ENCODE measurements around the gene ITGAE.

- TF ChIP-seq CTCF (IDR thresholded peaks at IDR 0.05 in 2 of 3, conservative IDR thresholded peaks at IDR 0.05 in 1 of 3; ENCODE audit: control insufficient read depth in 2 of 3, extremely low read depth in 1 of 3, insufficient read depth in 1 of 3, low read depth in 3 of 3, low read length in 3 of 3) (no peak), SMAD5 (IDR thresholded peaks at IDR 0.05; ENCODE audit: low read depth) (no peak), RAD21 (IDR thresholded peaks at IDR 0.05; ENCODE audit: insufficient read depth, low read depth, low read length) (no peak), SKIL (IDR thresholded peaks at IDR 0.05; ENCODE audit: low read depth, poor library complexity, severe bottlenecking) (no peak), NFYB (IDR thresholded peaks at IDR 0.05; ENCODE audit: insufficient read depth, low read depth, low read length) (no peak), EP300 (IDR thresholded peaks at IDR 0.05; ENCODE audit: borderline replicate concordance in 1 of 2, control insufficient read depth in 1 of 2, low read depth in 2 of 2, low read length in 2 of 2) (no peak), BCL3 (IDR thresholded peaks at IDR 0.05; ENCODE audit: borderline replicate concordance, insufficient read depth, low read depth, low read length, poor library complexity, severe bottlenecking) (no peak), POLR2AphosphoS5 (IDR thresholded peaks at IDR 0.05; ENCODE audit: low read length) (no peak), BHLHE40 (IDR thresholded peaks at IDR 0.05; ENCODE audit: borderline replicate concordance in 1 of 2, low read depth in 2 of 2, low read length in 1 of 2) (no peak), POLR2A (IDR thresholded peaks at IDR 0.05; ENCODE audit: low read depth, low read length) (no peak), HDAC2 (IDR thresholded peaks at IDR 0.05) (no peak), SIN3A (IDR thresholded peaks at IDR 0.05; ENCODE audit: low read depth, low read length) (no peak)
Observed at GRCh38 chr17:3808701-3809100, 7.7 kb upstream of the ITGAE start.

All from GM12878 (cell line).